MCF 10A (cell line): ENCODE measurements around the gene SPAG6. TPM values are rescaled to one million over a fixed set of nuclear protein-coding genes. Genes with fewer than 3 reads are reported as not detected.
"Not testable (repeated sequence)": the region's sequence is repeated elsewhere in the genome, so short reads cannot be mapped to it uniquely, and the experiment has no call there.

ENCODE experiments used
- BruUV-seq: library from RNA; stranded (reverse); fragments of 400-500 nt; replicated peaks from 2 replicates; lab custom pipeline; 2021; lab: Mats Ljungman, UMichigan
- CTCF ChIA-PET: fragments of 300-600 bp; sonication (Branson Sonifier 250); formaldehyde crosslinking; extraction: SDS; loops from one replicate; lab custom pipeline; 2021; ENCODE audit warnings: antibody characterized with exemption, inconsistent platforms; lab: Yijun Ruan, JAX
- POLR2A ChIA-PET: fragments of 300-600, 350-650 bp; sonication (Branson Sonifier 250); formaldehyde crosslinking; extraction: SDS; loops from one replicate; lab custom pipeline; 2020; ENCODE audit warnings: antibody characterized with exemption, inconsistent platforms; lab: Yijun Ruan, JAX
- DNase-seq: peaks from one replicate; pipeline ENCODE4 v3.0.0-alpha.2; 2018; ENCODE audit not compliant: unreplicated experiment
- H3K27ac Mint-ChIP-seq: one replicate; pipeline ENCODE4 v1.8.0; 2022; ENCODE audit warnings: mild to moderate bottlenecking, low read depth, mixed read lengths; ENCODE audit not compliant: unreplicated experiment
- H3K27me3 Mint-ChIP-seq: one replicate; pipeline ENCODE4 v1.8.0; 2022; ENCODE audit warnings: mixed read lengths; ENCODE audit not compliant: insufficient read depth, unreplicated experiment
- H3K36me3 Mint-ChIP-seq: one replicate; pipeline ENCODE4 v1.8.0; 2022; ENCODE audit warnings: mild to moderate bottlenecking, moderate library complexity, mixed read lengths; ENCODE audit not compliant: insufficient read depth, unreplicated experiment
- H3K4me1 Mint-ChIP-seq: one replicate; pipeline ENCODE4 v1.8.0; 2022; ENCODE audit warnings: mixed read lengths; ENCODE audit not compliant: insufficient read depth, unreplicated experiment
- H3K4me3 Mint-ChIP-seq: one replicate; pipeline ENCODE4 v1.8.0; 2022; ENCODE audit warnings: mild to moderate bottlenecking, moderate library complexity, mixed read lengths; ENCODE audit not compliant: unreplicated experiment
- H3K9me3 Mint-ChIP-seq: one replicate; pipeline ENCODE4 v1.8.0; 2022; ENCODE audit warnings: mixed read lengths; ENCODE audit not compliant: unreplicated experiment
- intact Hi-C: fragments of 100-400 bp; cut with micrococcal nuclease; formaldehyde crosslinking; loops from 2 replicates; pipeline ENCODE4 v1.14.1; 2022
- total RNA-seq: library from RNA; stranded (reverse); gene quantifications from 2 replicates; pipeline ENCODE4 v1.2.3, GENCODE V29; 2022
- TF ChIP-seq, protein P1 (sequence below): fragments of 200-600 bp; IDR thresholded peaks from one replicate; pipeline ENCODE4 v1.8.0; 2022; ENCODE audit warnings: antibody characterized with exemption, mild to moderate bottlenecking; ENCODE audit not compliant: unreplicated experiment

The SPAG6 gene
- total RNA-seq, 1 experiment from 2014 or later, result not detected

- Mint-ChIP-seq H3K4me3 (no peak overlapping the region), H3K4me1 (no peaks in the 10 kb centered on the region), H3K9me3 (no peaks in the 10 kb centered on the region), H3K27ac (no peak overlapping the region), H3K36me3 (no peaks in the 10 kb centered on the region), H3K27me3 (no peaks in the 10 kb centered on the region)
- no peak for DNase-seq
- no TSS peak for BruUV-seq
- TF ChIP-seq, protein P1, sequence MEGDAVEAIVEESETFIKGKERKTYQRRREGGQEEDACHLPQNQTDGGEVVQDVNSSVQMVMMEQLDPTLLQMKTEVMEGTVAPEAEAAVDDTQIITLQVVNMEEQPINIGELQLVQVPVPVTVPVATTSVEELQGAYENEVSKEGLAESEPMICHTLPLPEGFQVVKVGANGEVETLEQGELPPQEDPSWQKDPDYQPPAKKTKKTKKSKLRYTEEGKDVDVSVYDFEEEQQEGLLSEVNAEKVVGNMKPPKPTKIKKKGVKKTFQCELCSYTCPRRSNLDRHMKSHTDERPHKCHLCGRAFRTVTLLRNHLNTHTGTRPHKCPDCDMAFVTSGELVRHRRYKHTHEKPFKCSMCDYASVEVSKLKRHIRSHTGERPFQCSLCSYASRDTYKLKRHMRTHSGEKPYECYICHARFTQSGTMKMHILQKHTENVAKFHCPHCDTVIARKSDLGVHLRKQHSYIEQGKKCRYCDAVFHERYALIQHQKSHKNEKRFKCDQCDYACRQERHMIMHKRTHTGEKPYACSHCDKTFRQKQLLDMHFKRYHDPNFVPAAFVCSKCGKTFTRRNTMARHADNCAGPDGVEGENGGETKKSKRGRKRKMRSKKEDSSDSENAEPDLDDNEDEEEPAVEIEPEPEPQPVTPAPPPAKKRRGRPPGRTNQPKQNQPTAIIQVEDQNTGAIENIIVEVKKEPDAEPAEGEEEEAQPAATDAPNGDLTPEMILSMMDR, result no peak
- intact Hi-C loops, result no loop called here
- CTCF ChIA-PET, result no interaction called here
- POLR2A ChIA-PET, result no interaction called here
Observed at GRCh38 chr10:22391600-22391999, 46.3 kb downstream of the SPAG6 start.

DNA sequence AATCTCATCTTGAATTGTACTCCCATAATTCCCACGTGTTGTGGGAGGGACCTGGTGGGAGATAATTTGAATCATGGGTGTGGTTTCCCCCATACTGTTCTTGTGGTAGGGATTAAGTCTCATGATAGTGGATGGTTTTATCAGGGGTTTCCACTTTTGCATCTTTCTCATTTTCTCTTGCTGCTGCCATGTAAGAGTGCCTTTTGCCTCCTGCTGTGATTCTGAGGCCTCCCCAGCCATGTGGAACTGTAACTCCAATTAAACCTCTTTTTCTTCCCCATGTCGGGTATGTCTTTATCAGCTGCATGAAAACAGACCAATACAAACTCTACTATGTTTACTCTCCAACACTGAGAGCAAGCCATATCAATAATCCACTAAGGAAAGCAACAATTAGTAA, 50.9 kb downstream of the SPAG6 start:
- H3K27ac Mint-ChIP-seq, H3K9me3 Mint-ChIP-seq, CTCF ChIA-PET, POLR2A ChIA-PET, H3K27me3 Mint-ChIP-seq, DNase-seq, H3K4me1 Mint-ChIP-seq, BruUV-seq, intact Hi-C loops, H3K4me3 Mint-ChIP-seq, H3K36me3 Mint-ChIP-seq: not testable (repeated sequence)

- H3K4me3 Mint-ChIP-seq, H3K4me1 Mint-ChIP-seq, intact Hi-C loops, DNase-seq, BruUV-seq, H3K36me3 Mint-ChIP-seq, H3K27me3 Mint-ChIP-seq, POLR2A ChIA-PET, H3K27ac Mint-ChIP-seq, H3K9me3 Mint-ChIP-seq, CTCF ChIA-PET: not testable (repeated sequence)
Observed at GRCh38 chr10:22406916-22407315, 61.6 kb downstream of the SPAG6 start.

DNA sequence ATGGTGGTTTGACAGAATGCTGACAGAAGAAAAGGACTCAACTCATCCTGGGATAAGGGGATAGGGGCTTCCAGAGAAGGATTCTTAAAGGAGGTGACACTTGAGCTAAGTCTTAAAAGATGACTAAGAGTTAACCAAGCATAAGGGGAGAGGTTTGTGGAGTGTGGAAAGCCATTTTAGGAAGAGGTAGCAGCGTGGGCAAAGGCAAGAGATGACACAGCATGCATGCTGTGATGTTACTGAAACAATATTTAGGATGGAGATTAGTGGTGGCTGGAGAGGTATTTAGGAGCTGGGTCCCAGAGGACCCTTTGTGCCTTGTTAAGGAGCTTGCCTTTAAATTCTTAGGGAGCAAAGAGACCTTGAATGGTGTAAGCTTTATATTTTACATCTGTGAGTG, 65.1 kb downstream of the SPAG6 start:
- Mint-ChIP-seq H3K9me3 (no peaks in the 10 kb centered on the region), H3K4me1 (no peaks in the 10 kb centered on the region), H3K36me3 (no peaks in the 10 kb centered on the region), H3K27me3 (no peaks in the 10 kb centered on the region), H3K4me3 (no peak overlapping the region), H3K27ac (no peak overlapping the region)
- BruUV-seq, result no TSS peak
- CTCF ChIA-PET, result no interaction called here
- POLR2A ChIA-PET, result interaction anchor here (1.5 kb wide), 1 partner anchor 35 kb away, joined by 3 read pairs; no protein-coding TSS in a partner anchor
- TF ChIP-seq, protein P1, result no peak
- DNase-seq, result no peak
- intact Hi-C loops, result no loop called here

GRCh38 chr10:22410846-22411245, 65.5 kb downstream of the SPAG6 start:
- intact Hi-C loops, result no loop called here

More at GRCh38 chr10:22410846-22411245, 65.5 kb downstream of the SPAG6 start:
- Mint-ChIP-seq H3K27me3 (no peaks in the 10 kb centered on the region), H3K4me1 (no peaks in the 10 kb centered on the region), H3K9me3 (no peaks in the 10 kb centered on the region), H3K27ac (no peak overlapping the region), H3K4me3 (no peak overlapping the region), H3K36me3 (no peaks in the 10 kb centered on the region)
- CTCF ChIA-PET, result interaction anchor here (0.8 kb wide), 1 partner anchor 840 kb away, joined by 4 read pairs; no protein-coding TSS in a partner anchor
- POLR2A ChIA-PET, result interaction anchor here (1.5 kb wide), 1 partner anchor 35 kb away, joined by 3 read pairs; no protein-coding TSS in a partner anchor
- TF ChIP-seq, protein P1, result no peak
- DNase-seq, result no peak
- BruUV-seq, result no TSS peak
